ENCODE results near the gene NUDT1.

NUDT1 gene

DNA sequence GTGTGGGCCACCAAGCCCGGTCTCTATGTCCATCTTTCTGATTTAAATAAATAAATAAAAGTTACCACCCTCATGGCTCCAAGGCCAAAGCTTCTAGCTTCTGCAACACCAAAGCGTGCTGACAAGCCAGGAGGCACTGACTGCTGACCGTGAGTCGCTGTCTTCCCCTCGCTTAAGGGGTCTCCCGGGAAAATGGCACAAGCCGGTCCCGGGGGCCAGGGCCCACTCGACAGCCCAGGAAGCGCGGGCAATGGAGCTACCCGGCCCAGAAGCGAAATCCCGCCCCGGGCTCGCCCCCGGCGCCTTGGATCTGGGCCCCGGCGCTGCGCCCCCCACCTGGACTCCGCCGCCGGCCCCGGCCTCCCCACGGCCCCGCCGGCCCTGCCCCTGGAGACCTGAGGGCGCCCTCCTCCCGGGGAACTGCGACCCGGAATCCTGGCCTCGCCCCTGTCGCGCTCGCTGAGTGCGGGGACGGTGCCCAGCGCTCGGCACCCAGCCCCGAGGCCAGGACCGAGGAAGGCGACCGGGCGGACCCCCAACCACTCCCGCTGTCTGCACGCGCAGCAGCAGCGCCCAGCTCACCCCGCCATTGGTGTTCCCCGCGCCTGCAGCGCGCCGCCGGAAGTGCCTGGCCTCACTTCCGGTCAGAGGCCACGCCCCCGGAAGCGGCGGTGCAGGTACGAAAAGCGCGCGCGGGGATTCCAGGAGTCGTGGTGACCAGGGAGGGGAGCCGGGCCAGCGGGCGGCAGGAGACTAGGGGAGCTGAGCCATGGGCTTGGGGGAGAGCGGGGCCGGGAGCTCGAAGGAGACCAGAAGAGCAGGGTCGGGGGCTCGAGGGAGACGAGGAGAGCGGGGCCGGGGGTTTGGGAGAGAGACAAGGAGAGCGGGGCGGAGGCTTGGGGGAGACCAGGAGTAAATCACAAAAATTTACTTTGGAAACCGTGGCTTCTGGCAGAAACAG, at the start of gene NUDT1, which contains the start of gene MRM2:
Gene NUDT1, plus strand, starts transcription at position 647 of the 961 bp plus-strand sequence. CDS start 2,349 bp downstream, outside the sequence.
Gene MRM2, minus strand, starts transcription at position 626 of the 961 bp plus-strand sequence. Its CDS starts 36 bp downstream, at position 590.
- DNase-seq: no peak

DNA sequence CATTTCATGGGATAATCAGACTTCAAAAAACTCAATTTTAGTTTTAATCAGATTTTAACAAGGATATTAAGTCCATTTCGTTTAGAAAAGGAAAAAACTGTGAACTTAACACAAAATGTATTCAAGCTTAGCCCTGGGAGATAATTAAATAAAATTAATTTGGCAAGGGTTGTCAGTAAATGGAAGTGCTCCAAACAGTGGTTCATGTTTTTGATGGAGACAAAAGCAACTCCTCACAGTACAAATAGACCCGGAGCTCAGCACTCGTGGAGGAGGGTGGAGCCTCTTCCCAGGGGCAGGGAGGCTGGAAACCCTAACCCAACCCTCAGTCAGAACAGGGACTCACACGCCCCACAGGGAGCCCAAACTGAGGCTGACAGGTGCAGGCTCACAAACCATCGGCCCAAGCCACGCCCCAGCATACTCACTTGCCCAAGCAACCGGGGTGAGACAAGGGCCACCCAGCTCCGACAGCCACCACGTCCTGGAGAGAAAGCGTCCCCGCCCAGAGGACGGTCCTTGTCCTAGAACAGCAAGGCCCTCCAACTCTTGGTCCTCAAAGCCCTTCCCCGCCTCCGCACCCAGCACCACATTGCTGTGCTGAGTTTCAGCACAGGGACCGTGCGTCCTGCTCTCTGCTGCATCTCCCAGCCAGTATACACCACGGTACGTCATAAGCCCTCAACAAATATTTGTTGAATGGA, 49.0 kb upstream of the NUDT1 start:
- DNase-seq: no peak

DNA sequence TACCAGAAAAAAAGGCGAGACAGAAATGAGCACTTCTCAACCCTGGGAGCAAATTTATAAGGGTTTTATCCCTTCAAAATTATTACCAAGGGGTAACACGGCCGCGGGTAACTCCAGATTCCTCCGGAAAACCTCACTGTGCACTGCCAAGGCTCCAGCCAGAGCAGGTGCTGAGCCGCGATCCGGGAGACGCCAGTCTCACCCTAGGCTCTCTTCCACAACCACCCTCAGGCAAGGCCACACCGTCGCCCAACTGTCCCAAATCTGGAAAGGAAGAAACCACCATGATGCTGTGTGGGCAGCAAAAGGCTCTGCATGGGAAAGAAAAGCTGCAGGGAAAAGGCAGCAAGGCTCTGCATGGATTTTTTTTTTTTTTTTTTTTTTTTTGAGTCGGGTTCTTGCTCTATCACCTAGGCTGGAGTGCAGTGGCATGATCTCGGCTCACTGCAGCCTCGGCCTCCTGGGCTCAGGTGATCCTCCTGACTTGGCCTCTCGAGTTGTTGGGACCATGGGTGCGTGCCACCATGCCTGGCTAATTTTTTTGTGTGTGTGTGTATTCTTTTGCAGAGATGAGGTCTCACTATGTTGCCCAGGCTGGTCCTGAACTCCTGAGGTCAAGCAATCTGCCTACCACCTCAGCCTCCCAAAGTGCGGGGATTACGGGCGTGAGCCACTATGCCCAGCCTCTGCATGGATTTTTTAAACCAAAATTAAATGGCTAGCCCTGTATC, 48.3 kb upstream of the NUDT1 start:
- no peak for DNase-seq

DNA sequence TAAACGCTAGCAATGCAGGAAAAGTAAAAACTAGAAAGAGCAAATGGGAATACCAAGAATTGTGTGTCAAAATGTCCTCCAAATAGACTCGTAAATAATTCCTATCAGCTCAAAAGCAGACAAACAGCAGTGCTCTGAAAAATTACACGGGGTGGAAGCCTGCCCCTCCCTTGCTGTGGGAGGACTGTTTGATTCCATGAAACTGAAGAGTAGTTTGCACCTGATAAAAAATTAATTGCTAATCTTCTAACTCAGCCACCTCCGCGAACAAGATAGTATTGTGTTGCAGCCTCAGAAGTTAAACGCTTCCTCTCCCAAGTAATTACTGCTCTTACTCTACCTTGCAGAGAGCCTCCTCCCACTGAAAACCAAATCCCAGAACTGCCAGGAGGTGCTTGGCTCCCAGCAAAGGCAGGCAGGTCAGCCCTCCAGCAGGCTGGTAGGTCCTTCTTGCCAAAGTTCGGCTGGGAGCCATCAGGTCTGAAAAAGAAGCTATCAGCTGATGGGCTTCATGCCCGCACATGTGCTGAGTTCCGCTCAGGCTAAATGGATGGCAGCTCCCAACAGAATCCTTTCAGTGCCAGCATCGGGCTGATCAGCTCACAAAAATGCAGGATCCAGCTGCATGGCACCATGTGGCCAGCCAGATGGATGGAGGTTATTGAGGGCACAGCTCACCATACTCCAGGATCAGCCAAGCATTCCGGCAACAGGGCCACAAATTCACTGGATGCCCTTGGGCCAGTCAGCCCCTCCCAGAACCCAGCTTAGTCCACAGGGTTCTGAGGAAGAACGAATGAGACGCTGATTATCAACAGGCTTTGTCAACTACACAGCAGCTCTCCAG, 46.4 kb upstream of the NUDT1 start:
- peak; percentile 96 for DNase-seq

DNA sequence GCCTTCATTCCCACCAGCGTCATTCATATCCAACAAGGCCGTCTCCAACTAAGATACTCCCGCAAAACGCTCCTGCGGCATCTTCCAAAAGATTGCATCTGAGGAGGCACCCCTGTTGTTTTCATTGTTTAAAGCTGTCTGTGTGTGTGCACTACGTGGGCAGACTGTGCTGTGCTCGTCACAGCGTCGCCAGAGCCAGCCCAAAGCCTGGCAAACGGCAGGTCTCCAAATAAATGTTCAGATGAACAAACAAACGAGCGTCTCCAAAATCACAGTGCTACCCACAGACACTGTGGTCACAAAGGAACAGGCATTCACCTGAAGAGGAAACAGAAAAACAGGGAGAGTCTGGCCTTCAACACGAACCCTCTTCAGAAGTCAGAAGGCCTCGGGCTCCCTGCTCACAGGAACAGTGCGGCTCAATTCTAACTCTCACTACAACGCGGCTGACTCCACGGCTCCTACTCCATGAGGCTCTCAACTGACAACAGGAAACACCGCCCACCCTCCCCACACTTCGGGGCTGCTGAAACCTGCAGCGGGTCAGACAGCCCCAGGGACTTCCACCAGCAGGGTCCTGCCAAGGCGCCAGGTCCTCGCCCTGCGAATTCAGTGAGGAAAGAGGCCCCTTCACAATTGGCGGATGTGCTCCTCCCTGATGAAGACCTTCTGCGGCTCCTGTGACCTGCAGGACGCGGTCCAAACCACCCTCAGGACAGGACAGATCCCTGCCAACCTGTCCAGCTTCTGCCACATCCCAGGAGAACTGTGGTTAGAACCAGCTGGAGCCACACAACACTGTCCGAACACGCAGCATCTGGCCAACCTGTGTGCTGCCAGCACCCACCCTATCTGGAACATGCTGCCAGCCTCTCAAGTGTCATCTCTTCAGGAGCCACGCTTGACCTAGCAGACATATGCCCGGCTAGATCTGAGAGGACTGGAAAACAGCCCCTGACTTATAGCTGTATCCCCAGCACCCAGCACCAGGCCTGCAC, 45.3 kb upstream of the NUDT1 start:
- DNase-seq: peak; percentile 6

DNA sequence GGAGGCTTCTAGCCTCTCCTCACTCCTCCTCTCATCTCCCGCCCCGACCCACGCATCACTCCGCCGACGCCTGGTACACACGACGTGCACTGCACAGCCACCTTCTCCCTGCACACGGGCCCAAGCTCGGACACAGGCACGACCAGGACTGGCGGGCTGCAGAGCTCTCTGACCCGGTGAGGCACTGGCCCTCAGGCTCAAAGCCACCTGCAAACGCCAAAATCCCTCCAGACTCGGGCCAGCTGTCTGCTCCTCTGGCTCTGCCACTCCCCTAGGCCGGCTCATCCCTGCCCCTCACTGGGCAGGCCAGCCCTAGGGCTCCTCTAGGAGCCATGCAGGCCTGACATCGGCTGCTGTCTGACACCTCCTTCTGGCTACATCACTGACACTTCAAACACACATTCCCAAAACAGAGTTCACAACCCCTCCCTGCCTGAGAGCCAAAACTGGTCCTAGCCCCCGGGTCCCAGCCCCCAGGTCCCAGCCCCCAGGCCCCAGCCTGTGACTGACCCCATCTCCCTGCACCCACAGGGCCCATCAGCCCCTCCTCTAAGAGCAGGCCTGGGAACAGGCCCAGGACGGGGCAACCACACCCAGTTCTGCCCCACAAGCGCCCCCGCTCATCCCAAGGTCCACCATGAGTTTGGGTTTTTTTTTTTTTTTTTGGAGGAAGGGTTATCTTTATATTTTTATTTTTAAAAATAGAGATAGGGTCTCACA, 44.4 kb upstream of the NUDT1 start:
- no peak for DNase-seq

DNA sequence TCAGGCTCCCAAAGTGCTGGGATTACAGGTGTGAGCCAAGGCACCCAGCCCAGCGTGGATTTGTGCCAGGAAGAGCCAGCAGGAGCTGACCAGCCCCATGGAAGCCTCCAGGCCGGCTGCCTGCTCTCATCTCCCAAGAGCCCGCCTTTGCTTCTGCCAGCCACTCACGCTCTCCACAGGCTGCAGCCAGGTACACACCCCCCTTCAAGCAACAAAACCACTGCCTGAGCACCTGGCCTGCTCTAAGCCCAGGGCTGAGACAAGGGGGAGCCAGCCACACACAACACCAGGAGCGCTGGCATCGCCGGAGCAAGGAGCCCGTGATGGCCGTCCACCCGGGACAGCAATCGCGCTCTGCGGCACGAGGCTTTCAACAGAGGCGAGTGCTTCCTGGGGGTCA, 43.8 kb upstream of the NUDT1 start:
- no peak for DNase-seq

DNA sequence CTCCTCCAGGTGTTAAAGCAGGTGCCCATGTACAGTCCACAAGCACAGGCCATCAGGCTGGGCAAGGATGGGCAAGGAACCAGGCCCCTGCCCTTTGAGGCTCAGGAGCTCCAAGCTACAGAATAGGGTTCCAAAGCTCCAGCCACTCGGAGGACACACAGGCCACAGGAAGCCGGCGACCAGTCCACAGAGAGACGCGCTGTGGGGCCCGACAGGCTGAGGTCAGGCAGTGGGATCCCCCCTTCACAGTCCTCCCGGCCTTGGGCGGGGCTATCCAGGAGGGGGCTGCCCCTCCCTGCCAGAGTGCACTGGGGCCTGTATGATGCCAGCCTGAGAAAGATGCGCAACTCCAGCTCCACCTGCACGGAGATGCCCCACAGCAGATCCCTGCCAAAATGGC, 43.3 kb upstream of the NUDT1 start:
- DNase-seq: no peak

DNA sequence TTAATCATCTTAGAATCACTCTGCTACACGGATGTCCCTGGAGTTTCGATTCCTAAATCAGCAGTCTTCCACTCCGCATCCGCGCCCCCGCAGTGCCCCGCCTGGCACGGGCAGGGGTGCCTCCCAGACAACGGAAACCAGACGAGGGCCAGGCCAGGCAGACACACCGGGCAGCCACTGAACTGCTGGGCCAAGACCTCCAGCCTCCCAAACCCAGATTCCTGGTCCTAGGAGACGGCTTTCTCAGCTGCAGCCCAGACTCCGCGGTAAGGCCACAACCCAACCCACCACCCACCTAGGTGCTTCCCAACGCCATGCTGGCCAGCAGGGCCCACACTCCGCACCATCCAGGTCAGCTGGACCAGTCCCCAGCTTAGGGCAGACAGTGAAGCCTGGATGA, 42.5 kb upstream of the NUDT1 start:
- no peak for DNase-seq

DNA sequence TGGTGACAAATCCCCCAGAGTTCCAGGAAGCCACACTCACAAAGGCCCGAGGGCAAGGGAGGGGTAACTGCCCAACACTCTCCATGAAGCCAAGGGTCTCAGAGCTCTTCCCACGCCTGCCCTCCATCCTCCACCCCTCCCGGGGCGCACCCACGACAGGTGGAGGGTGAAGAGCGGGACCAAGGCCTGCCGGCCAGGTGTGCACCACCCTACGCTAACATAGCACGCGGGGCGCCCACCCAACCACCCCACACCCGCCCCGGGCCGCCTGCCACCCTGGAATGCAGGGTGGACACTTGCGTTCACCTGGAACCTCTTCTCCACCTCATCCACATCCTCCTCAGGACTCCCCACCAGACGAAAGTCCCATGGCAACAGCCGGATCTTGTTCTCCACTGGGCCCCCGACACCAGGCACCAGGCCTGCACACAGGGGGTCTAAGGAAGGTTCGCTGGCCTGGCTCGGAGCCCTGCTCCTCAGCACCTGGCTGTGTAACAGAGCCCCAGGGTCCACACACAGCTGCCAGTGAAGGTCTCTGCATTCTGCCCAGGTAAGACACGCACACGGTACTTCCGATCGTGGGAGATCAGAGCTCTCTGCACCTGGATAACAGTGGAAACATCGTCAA, 42.0 kb upstream of the NUDT1 start:
- no peak for DNase-seq

DNA sequence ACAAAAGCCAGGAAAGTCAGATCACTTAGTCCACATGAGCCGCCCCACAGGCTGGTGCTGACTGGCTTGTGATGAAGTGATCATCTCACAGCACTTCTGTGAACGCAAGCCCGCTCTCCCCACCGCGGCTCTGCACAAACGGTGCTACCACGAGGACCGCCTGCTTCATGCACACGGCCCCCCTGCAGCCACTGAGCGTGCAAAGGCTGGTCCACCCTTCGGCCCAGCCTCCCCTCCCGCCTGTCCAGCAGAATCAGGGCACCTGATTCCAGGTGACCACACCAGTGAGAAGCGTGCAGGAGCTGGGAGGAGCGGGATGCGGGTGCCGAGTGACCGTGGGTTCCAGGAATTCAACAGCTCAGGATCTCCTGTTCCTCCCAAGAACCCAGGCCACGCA, 41.4 kb upstream of the NUDT1 start:
- DNase-seq: no peak

DNA sequence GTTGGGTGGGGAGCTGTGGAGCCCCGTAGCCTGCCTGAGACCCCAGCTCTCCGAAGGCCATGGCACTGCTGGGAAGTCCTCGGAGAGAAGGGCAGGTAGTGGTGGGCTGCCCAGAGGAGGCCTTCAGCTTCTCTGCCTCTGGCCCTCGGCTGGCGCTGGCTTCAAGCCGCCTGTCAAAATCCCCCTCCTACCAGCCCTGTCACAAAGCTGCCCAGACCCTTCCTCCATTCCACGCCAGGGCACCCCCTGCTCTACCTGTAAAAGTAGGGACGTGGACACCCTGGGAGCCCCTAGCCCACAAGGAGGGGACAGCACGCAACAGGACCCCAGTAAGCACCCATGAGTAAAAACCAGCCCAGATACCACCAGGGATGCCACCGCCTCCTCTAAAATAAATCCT, 40.9 kb upstream of the NUDT1 start:
- DNase-seq: no peak

DNA sequence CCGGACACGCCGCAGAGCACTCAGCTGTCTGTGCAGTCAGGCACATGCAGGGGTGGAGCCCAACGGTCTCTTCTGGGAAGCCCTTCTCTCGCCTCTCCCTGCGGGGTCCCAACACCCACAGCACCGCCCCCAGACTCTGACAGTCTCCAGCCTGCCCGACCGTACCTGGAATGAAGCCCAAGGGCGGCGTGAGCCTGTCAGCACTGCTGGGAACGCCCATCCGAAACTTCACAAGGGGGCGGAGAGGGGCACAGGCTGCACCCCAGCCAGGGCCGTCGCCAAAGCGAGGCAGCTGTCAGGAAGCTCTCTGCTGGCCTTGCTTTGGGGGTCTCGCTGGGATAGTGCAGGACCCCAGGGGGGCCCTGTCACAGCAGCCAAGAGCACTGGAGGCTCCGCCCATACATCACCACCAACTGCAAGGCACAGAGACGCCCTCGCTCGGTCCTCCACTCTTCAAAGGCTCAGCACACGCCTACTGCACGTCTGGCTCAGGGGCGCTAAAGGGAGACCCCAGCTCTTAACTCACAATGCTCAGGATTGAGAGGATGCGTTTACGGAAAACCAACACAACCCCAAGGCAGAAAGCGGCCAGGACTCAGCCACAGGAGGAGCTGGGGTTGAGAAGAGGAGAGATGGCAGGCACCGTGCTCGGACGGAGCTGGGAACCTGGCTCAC, 40.2 kb upstream of the NUDT1 start:
- no peak for DNase-seq

DNA sequence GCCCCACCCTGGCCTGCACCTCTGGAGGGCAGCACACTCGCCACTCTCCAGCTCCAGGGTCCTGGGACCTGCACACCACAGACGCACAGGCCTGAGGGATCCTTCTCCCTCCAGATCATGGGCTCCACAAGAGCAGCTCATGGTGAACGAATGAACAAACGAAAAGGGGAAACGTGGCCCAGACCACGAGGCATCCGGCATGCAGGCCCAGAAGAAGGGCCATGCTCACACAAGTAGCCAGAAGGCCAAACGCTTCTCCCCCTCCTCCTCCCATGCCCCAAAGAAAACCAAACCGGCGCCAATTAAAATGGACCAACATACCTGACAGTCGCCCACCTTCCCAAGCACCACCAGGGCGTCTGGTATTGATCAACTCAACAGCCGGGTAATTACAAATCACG, 39.7 kb upstream of the NUDT1 start:
- no peak for DNase-seq

DNA sequence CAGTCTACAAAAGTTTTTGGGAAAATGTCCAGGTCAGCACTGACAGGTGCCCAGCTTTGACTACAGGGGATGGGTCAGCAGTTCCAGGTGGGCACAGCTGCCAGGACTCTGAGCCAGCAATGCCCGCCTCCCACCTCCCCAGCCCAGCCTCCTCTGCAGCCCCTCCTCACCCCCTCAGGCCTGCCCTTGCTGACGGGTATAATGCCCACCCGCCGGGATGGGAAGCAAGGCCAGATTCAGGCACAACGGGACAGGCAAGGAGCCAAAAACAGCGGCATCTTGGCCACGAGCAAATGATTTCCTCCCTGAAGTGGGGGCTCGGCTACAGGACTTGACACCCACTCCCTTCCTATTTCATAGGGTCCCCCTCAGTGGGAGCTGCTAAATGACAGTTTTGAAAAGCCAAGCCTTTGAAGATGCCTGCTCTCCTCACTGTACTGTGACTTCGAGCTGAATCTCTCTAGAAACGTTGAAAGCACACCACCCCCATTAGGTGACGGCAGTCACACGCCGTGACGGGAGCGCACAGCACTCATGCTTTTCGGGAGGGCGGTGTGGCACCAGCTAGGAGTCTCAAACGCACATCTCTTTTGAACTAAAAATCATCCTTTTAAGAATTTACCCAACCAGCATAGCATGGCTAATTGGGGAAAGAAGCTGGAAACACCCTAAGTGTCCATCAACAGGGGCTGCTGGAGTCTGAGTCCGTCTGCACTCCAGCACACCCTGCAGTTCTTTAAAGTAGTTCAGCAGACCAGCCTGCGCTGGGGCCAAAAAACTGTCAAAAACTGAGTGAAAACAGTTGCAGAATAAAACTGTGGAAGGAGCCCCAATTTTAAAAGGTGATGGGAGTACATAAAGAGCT, 38.9 kb upstream of the NUDT1 start:
- no peak for DNase-seq

DNA sequence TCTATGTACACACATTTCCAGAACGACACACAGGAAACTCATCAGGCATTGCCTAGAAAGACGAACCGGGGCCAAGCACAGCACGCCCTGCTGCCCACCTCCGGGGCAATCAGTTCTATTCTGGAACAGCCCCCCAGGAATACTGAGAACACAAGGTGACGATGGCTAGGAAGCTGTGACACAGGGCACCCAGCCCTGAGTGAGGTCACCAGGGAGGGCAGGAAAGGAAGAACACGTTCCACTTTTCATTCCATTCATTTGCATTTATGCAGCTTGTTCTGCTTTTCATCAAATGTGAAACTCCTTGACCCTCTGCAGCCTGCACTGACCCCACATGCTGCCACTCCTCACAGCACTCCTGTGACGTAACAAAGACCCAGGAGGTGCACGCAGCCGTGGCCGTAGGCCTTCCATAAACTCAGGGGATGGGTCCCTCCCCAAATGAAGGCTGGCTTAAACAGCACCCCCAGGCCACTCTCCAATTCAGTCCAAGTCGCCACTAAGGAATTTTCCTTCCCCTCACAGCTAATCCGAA, 38.2 kb upstream of the NUDT1 start:
- DNase-seq: no peak

DNA sequence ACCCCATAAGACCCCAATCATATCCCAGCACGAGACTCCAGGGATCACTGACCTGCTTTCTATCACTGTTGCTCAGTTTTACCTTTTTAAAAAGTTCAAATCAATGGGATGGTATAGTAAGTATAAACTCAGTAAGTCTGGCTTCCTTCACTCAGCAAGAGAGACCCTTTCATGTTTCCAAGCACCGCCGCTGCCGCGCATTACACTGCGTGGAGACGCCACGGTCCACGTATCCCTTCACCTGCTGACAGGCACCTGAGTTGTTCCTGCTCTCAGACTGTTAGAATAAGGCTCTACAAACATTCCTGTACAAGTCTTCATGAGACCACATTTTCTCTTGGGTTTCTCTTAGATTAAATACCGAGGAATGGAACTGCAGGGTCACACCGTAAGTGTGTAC, 37.6 kb upstream of the NUDT1 start:
- no peak for DNase-seq

Data from NCI-H1694 (cell line).